Hepatocyte (in vitro differentiated cells): ENCODE results near the gene OR2V2. TPM values are rescaled to one million over a fixed set of nuclear protein-coding genes. Genes with fewer than 3 reads are reported as not detected.

Experiments
- DNase-seq: peaks from one replicate; pipeline ENCODE4 v3.0.0-alpha.2; 2016; ENCODE audit warnings: low spot score
- H2AFZ ChIP-seq: fragments of 200-600 bp; sonication (generic); 2 replicates; pipeline ENCODE4 v1.6.0; 2016; ENCODE audit warnings: antibody characterized with exemption, mild to moderate bottlenecking
- H3K27ac ChIP-seq: fragments of 200-600 bp; sonication (generic); 2 replicates; pipeline ENCODE4 v1.5.1; 2016; ENCODE audit warnings: mild to moderate bottlenecking
- H3K27me3 ChIP-seq: fragments of 200-600 bp; sonication (generic); 2 replicates; pipeline ENCODE4 v1.6.1; 2016
- H3K36me3 ChIP-seq: fragments of 200-600 bp; sonication (generic); replicated peaks from 2 replicates; pipeline ENCODE4 v1.5.1; 2016; ENCODE audit warnings: low read depth; ENCODE audit not compliant: insufficient read depth
- H3K4me1 ChIP-seq: fragments of 200-600 bp; sonication (generic); 2 replicates; pipeline ENCODE4 v1.5.1; 2016; ENCODE audit warnings: mild to moderate bottlenecking, moderate library complexity; ENCODE audit not compliant: insufficient read depth
- H3K4me2 ChIP-seq: fragments of 200-600 bp; sonication (generic); 2 replicates; pipeline ENCODE4 v1.6.0; 2016
- H3K4me3 ChIP-seq: fragments of 200-600 bp; sonication (generic); 2 replicates; pipeline ENCODE4 v1.5.1; 2016; ENCODE audit warnings: mild to moderate bottlenecking
- H3K79me2 ChIP-seq: fragments of 200-600 bp; sonication (generic); 2 replicates; pipeline ENCODE4 v1.6.0; 2017; ENCODE audit warnings: mild to moderate bottlenecking
- H3K9me2 ChIP-seq: fragments of 200-600 bp; sonication (generic); replicated peaks from 2 replicates; pipeline ENCODE4 v1.6.0; 2017; ENCODE audit warnings: mild to moderate bottlenecking; ENCODE audit not compliant: insufficient read depth
- H3K9me3 ChIP-seq: fragments of 200-600 bp; sonication (generic); 2 replicates; pipeline ENCODE4 v1.5.1; 2016; ENCODE audit warnings: low read depth, mild to moderate bottlenecking
- H4K20me1 ChIP-seq: fragments of 200-600 bp; sonication (generic); 2 replicates; pipeline ENCODE4 v1.6.0; 2016; ENCODE audit warnings: mild to moderate bottlenecking; ENCODE audit not compliant: insufficient read depth, poor library complexity, severe bottlenecking
- EZH2 ChIP-seq: fragments of 200-600 bp; sonication (generic); IDR thresholded peaks from 2 replicates; pipeline ENCODE4 v1.6.1; 2016; ENCODE audit warnings: antibody characterized with exemption, mild to moderate bottlenecking, borderline replicate concordance
- EZH2phosphoT487 ChIP-seq: fragments of 200-600 bp; sonication (generic); IDR thresholded peaks from one replicate; pipeline ENCODE4 v1.6.1; 2018; ENCODE audit warnings: antibody characterized with exemption, mild to moderate bottlenecking, low read depth, moderate library complexity; ENCODE audit not compliant: unreplicated experiment, severe bottlenecking
- WGBS: methylation state at CpG from one replicate; pipeline ENCODE4 v1.1.6; 2016; ENCODE audit warnings: low lambda C conversion rate; ENCODE audit errors: missing lambda C conversion rate; 5-methylcytosine and 5-hydroxymethylcytosine counted together
- polyA plus RNA-seq: library from polyadenylated mRNA; unstranded; fragments of >200 nt; fragmentation: Nextera tagmentation; extraction: Ambion mirVana; gene quantifications from 2 replicates; pipeline ENCODE4 v1.2.1, GENCODE V29; 2016
- total RNA-seq: library from RNA; depleted of rRNA; stranded (reverse); fragments of >200 nt; gene quantifications from 2 replicates; pipeline ENCODE4 v1.2.3, GENCODE V29; 2014
- TF ChIP-seq, protein P1 (sequence below): fragments of 200-600 bp; sonication (generic); IDR thresholded peaks from 2 replicates; pipeline ENCODE4 v1.5.1; 2016; ENCODE audit warnings: antibody characterized with exemption, mild to moderate bottlenecking; ENCODE audit not compliant: poor library complexity

Gene OR2V2
- total and polyA plus RNA-seq, 2 experiments from 2014 or later, result not detected

DNA sequence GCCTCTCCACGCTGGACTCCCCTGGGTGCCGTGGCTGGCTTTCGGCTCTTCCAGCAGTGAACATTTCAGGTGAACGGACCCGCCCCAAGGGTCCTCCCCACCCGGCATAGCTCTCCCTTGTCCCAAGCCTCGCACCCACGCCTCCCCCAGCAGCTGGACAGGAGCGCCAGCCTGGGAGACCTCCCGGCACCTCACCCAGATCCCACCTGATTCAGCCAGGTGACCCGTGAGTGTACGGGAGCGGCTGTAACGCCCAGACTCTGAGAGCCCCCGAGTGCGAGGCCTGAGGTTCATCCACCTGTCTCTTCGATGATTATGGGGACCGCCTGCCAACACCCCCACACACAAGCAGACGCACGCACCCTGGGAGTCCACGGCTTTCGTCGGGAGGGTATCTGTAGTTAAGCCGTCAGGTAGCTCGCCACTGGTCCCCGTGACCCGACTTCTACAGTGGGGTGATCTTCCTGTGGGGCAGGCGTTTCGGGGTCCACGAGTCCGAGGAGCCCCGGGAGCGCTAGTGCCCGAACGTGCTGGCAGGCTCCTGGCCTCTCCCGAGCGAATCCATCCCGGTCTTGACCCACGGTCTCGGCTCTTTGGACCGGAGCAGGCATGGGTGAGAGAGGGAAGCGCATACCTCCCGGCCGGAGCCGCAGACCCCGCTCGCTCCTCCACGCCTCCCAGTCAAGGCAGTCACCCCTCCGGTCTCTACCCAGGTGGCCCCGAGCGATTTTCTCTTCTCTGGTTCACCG is 42.8 kb downstream of the OR2V2 start:
- Histone ChIP-seq H2AFZ (peak overlapping the region; percentile 80), H3K9me3 (no peaks in the 10 kb centered on the region), H3K4me1 (peaks cover 4% of the 10 kb centered on the region), H3K9me2 (no peaks in the 10 kb centered on the region), H3K27ac (no peak overlapping the region), H3K79me2 (no peaks in the 10 kb centered on the region), H4K20me1 (no peaks in the 10 kb centered on the region), H3K4me3 (peak overlapping the region; percentile 96), H3K4me2 (peak overlapping the region; percentile 99), H3K27me3 (no peaks in the 10 kb centered on the region), H3K36me3 (no peaks in the 10 kb centered on the region)
- TF ChIP-seq, protein P1, sequence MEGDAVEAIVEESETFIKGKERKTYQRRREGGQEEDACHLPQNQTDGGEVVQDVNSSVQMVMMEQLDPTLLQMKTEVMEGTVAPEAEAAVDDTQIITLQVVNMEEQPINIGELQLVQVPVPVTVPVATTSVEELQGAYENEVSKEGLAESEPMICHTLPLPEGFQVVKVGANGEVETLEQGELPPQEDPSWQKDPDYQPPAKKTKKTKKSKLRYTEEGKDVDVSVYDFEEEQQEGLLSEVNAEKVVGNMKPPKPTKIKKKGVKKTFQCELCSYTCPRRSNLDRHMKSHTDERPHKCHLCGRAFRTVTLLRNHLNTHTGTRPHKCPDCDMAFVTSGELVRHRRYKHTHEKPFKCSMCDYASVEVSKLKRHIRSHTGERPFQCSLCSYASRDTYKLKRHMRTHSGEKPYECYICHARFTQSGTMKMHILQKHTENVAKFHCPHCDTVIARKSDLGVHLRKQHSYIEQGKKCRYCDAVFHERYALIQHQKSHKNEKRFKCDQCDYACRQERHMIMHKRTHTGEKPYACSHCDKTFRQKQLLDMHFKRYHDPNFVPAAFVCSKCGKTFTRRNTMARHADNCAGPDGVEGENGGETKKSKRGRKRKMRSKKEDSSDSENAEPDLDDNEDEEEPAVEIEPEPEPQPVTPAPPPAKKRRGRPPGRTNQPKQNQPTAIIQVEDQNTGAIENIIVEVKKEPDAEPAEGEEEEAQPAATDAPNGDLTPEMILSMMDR, result no peak
- TF ChIP-seq EZH2 (no peak), EZH2phosphoT487 (no peak)
- DNase-seq, result peak; percentile 35
- 4% methylated on average over 52 of the region's 52 CpGs for WGBS

DNA sequence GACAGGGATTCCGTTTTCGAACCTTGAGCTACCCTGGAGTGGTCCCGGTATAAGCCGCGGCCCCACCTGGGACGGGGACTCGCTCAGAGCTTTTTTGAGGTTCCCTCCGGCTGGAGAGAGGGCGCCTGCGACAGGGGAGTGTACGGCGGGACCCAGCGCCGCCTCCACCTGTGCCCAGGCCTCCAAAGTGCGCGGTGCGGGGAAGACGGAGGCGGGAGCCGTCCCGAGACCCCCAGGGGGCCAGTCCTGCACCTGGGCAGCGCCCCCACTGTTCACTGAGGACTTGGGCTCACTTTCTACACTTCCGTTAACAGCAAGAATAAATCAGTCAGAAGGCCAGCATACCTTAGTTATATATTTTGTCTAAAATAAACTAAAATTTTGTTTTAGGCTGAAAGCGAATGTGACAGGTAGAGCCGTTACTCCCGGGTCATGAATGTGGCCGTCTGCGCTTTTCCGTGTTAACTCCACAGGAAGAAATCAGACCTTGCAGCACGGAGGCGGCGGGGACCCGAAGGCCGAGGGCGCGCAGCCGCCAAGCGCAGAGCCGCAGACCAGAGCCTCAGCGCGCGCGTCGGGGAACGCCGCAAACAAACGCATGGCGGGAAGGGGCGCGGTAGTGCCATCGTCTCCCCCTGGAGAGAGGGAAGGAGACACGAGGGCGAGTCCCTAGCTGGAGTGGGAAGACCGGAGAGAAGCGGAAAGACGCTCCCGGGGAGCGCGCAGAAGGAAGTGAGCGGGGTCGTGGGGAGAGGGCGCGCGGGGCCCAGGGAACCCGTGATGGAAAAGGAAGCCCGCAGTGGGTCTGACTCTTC is 43.5 kb downstream of the OR2V2 start:
- TF ChIP-seq, protein P1, result peak; percentile 32
- TF ChIP-seq EZH2, result no peak
- Histone ChIP-seq H3K27me3 (no peaks in the 10 kb centered on the region), H3K27ac (peak overlapping the region; percentile 46), H3K4me2 (peak overlapping the region; percentile 99), H2AFZ (peak overlapping the region; percentile 80), H3K9me2 (no peaks in the 10 kb centered on the region), H4K20me1 (no peaks in the 10 kb centered on the region), H3K9me3 (no peaks in the 10 kb centered on the region), H3K79me2 (no peaks in the 10 kb centered on the region), H3K4me1 (peaks cover 4% of the 10 kb centered on the region), H3K36me3 (no peaks in the 10 kb centered on the region), H3K4me3 (peak overlapping the region; percentile 96)
- WGBS, result 1% methylated on average over 64 of the region's 66 CpGs
- DNase-seq, result peak; percentile 77

DNA sequence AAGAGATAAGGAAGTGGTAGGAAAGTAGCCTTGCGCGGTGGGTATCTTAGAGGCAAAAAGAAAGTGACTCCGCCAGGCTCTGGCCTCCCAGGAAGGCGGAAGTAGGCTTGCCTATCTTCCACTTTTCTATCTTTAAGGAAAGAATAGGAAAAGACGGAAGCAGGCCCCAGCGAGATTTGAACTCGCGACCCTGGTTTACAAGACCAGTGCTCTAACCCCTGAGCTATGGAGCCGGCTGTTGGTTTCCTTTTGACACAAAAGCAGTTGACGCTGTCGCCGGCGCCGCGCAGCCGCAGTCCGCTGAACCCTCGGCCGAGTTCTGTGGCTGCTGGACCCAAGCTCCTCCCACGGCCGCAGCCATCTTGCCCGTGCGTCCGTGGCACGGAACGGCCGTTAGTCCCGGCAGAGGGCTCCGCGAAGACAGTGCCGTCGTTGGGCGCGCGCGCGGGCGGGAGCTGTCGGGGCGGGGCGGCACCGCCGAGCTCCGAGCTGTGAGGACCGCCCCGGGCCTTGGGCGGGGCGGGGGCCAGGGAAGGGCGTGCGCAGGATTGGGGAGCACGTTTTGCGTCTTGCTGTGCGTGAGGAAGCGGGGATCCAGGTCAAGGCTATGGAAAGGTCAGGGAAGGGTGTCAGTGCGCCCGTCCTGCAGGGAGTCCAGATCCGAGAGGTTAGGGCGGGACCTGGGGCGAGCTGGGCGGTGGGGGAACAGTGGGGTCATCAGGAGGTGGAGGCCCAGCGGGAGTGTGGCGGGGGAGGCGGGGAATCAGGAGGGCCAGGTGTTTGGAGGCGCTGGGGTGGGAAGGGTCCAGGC is 44.3 kb downstream of the OR2V2 start:
- Histone ChIP-seq H3K4me3 (peak overlapping the region; percentile 96), H3K9me2 (no peaks in the 10 kb centered on the region), H3K4me1 (peaks cover 4% of the 10 kb centered on the region), H4K20me1 (no peaks in the 10 kb centered on the region), H3K4me2 (peak overlapping the region; percentile 99), H3K27ac (peak overlapping the region; percentile 90), H3K9me3 (no peaks in the 10 kb centered on the region), H3K79me2 (no peaks in the 10 kb centered on the region), H2AFZ (peak overlapping the region; percentile 84), H3K27me3 (no peaks in the 10 kb centered on the region), H3K36me3 (no peaks in the 10 kb centered on the region)
- DNase-seq, result peak; percentile 97
- TF ChIP-seq, protein P1, result peak; percentile 2
- TF ChIP-seq EZH2phosphoT487, result no peak
- under 1% methylated on average over 49 of the region's 64 CpGs for WGBS
